ENCODE results near the gene PRXL2A. TPM values are rescaled to one million over a fixed set of nuclear protein-coding genes. Genes with fewer than 3 reads are reported as not detected.

Gene PRXL2A
- total RNA-seq, 2 experiments from 2014 or later, result not detected

- peaks cover 97% of the 10 kb centered on the region for H3K4me1 ChIP-seq (ENCODE audit: insufficient read depth, low read length, poor library complexity, severe bottlenecking)
Observed at GRCh38 chr10:80468002-80468401, 59.7 kb downstream of the PRXL2A start.

GRCh38 chr10:80468806-80469421 lies 60.6 kb downstream of the PRXL2A start:
- peaks cover 93% of the 10 kb centered on the region for H3K79me2 ChIP-seq (ENCODE audit: insufficient read depth, low read depth, low read length)
- BruUV-seq (replicated peaks), result no TSS peak
- H3K36me3 ChIP-seq (ENCODE audit: insufficient read depth, low read length), result peaks cover 27% of the 10 kb centered on the region
- no peaks in the 10 kb centered on the region for H3K9me2 ChIP-seq (ENCODE audit: insufficient read depth, low read length)
- no peaks in the 10 kb centered on the region for H4K20me1 ChIP-seq (ENCODE audit: insufficient read depth, low read length)
- H3K9me3 ChIP-seq (ENCODE audit: low read length), result no peaks in the 10 kb centered on the region
- peak overlapping the region; percentile 84 for H3K4me2 ChIP-seq (ENCODE audit: low read length)
- peak overlapping the region; percentile 93 for H3K27ac ChIP-seq (ENCODE audit: low read depth, low read length, poor library complexity, severe bottlenecking)
- H2AFZ ChIP-seq (ENCODE audit: low read length), result no peak overlapping the region
- DNase-seq (ENCODE audit: low spot score), result no peak
- POLR2A ChIA-PET, result interaction anchor here (0.7 to 1.1 kb wide), 3 partner anchors 10 to 18 kb away, joined by 3 to 5 read pairs (median 4); no protein-coding TSS in a partner anchor
- peak overlapping the region; percentile 52 for H3K4me3 ChIP-seq (ENCODE audit: low read depth, low read length, poor library complexity, severe bottlenecking)
- intact Hi-C loops (cut with micrococcal nuclease; ENCODE audit: unreplicated experiment), result loop anchor here (10.0 kb wide), 1 partner anchor 1224 kb away; no protein-coding TSS in a partner anchor
- H3K4me1 ChIP-seq (ENCODE audit: insufficient read depth, low read length, poor library complexity, severe bottlenecking), result peaks cover 97% of the 10 kb centered on the region
- CTCF ChIA-PET (ENCODE audit: unreplicated experiment), result no interaction called here
- no peak for TF ChIP-seq EZH2phosphoT487 (IDR thresholded peaks at IDR 0.05; ENCODE audit: borderline replicate concordance, low read depth, low read length)
- TF ChIP-seq, protein P1, sequence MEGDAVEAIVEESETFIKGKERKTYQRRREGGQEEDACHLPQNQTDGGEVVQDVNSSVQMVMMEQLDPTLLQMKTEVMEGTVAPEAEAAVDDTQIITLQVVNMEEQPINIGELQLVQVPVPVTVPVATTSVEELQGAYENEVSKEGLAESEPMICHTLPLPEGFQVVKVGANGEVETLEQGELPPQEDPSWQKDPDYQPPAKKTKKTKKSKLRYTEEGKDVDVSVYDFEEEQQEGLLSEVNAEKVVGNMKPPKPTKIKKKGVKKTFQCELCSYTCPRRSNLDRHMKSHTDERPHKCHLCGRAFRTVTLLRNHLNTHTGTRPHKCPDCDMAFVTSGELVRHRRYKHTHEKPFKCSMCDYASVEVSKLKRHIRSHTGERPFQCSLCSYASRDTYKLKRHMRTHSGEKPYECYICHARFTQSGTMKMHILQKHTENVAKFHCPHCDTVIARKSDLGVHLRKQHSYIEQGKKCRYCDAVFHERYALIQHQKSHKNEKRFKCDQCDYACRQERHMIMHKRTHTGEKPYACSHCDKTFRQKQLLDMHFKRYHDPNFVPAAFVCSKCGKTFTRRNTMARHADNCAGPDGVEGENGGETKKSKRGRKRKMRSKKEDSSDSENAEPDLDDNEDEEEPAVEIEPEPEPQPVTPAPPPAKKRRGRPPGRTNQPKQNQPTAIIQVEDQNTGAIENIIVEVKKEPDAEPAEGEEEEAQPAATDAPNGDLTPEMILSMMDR (conservative IDR thresholded peaks at IDR 0.05; ENCODE audit: low read length), result no peak

More at GRCh38 chr10:80468002-80468401, 59.7 kb downstream of the PRXL2A start:
- Histone ChIP-seq H3K9me3 (ENCODE audit: low read length) (no peaks in the 10 kb centered on the region), H3K79me2 (ENCODE audit: insufficient read depth, low read depth, low read length) (peaks cover 93% of the 10 kb centered on the region), H2AFZ (ENCODE audit: low read length) (no peak overlapping the region), H3K4me2 (ENCODE audit: low read length) (peak overlapping the region; percentile 84), H3K36me3 (ENCODE audit: insufficient read depth, low read length) (peaks cover 22% of the 10 kb centered on the region), H3K4me3 (ENCODE audit: low read depth, low read length, poor library complexity, severe bottlenecking) (peak overlapping the region; percentile 52), H3K9me2 (ENCODE audit: insufficient read depth, low read length) (no peaks in the 10 kb centered on the region), H3K27ac (ENCODE audit: low read depth, low read length, poor library complexity, severe bottlenecking) (peak overlapping the region; percentile 93), H4K20me1 (ENCODE audit: insufficient read depth, low read length) (no peaks in the 10 kb centered on the region)
- DNase-seq (ENCODE audit: low spot score), result peak; percentile 80
- TF ChIP-seq EZH2phosphoT487 (IDR thresholded peaks at IDR 0.05; ENCODE audit: borderline replicate concordance, low read depth, low read length), result no peak
- TF ChIP-seq, protein P1 (conservative IDR thresholded peaks at IDR 0.05; ENCODE audit: low read length), result peak; percentile 35; the same call in 1 of the 2 replicates
- no TSS peak for BruUV-seq (replicated peaks)
- intact Hi-C loops (cut with micrococcal nuclease; ENCODE audit: unreplicated experiment), result loop anchor here (10.0 kb wide), 1 partner anchor 1223 kb away; no protein-coding TSS in a partner anchor
- ChIA-PET POLR2A (interaction anchor here (0.7 kb wide), 1 partner anchor 17 kb away, joined by 5 read pairs; no protein-coding TSS in a partner anchor), CTCF (ENCODE audit: unreplicated experiment) (no interaction called here)

GRCh38 chr10:80470266-80470665 lies 61.9 kb downstream of the PRXL2A start:
- H2AFZ ChIP-seq (ENCODE audit: low read length), result no peak overlapping the region
- peaks cover 93% of the 10 kb centered on the region for H3K79me2 ChIP-seq (ENCODE audit: insufficient read depth, low read depth, low read length)
- peaks cover 38% of the 10 kb centered on the region for H3K36me3 ChIP-seq (ENCODE audit: insufficient read depth, low read length)
- no peak for DNase-seq (ENCODE audit: low spot score)
- intact Hi-C loops (cut with micrococcal nuclease; ENCODE audit: unreplicated experiment), result loop anchor here (2.0 kb wide), 1 partner anchor 13 kb away; no protein-coding TSS in a partner anchor
- BruUV-seq (replicated peaks), result no TSS peak
- peak overlapping the region; percentile 71 for H3K4me2 ChIP-seq (ENCODE audit: low read length)
- no peaks in the 10 kb centered on the region for H3K9me2 ChIP-seq (ENCODE audit: insufficient read depth, low read length)
- H4K20me1 ChIP-seq (ENCODE audit: insufficient read depth, low read length), result no peaks in the 10 kb centered on the region
- POLR2A ChIA-PET, result interaction anchor here (1.1 to 3.1 kb wide), 3 partner anchors 10 to 26 kb away, joined by 3 to 19 read pairs (median 4); no protein-coding TSS in a partner anchor
- no peaks in the 10 kb centered on the region for H3K9me3 ChIP-seq (ENCODE audit: low read length)
- H3K4me1 ChIP-seq (ENCODE audit: insufficient read depth, low read length, poor library complexity, severe bottlenecking), result peaks cover 95% of the 10 kb centered on the region
- no peak overlapping the region for H3K4me3 ChIP-seq (ENCODE audit: low read depth, low read length, poor library complexity, severe bottlenecking)
- CTCF ChIA-PET (ENCODE audit: unreplicated experiment), result interaction anchor here (1.0 kb wide), 1 partner anchor 11 kb away, joined by 3 read pairs; no protein-coding TSS in a partner anchor
- peak overlapping the region; percentile 86 for H3K27ac ChIP-seq (ENCODE audit: low read depth, low read length, poor library complexity, severe bottlenecking)
- no peak for TF ChIP-seq EZH2phosphoT487 (IDR thresholded peaks at IDR 0.05; ENCODE audit: borderline replicate concordance, low read depth, low read length)
- TF ChIP-seq, protein P1 (conservative IDR thresholded peaks at IDR 0.05; ENCODE audit: low read length), result no peak
